Liver (tissue), 9 donors: ENCODE measurements around the gene ZNHIT2. TPM values are rescaled to one million over a fixed set of nuclear protein-coding genes. Genes with fewer than 3 reads are reported as not detected.

Experiments used
- DNase-seq: peaks from one replicate; pipeline ENCODE4 v3.0.0-alpha.2; 2017; ENCODE audit warnings: low spot score
- H3K27ac ChIP-seq, 2 donors: one replicate each; pipeline ENCODE4 v1.7.0; 2013; ENCODE audit warnings: inconsistent platforms in 2 of 2, low read length in 2 of 2, control low read depth in 1 of 2, low read depth in 1 of 2, mild to moderate bottlenecking in 1 of 2
- H3K27me3 ChIP-seq, 4 donors: one replicate each; pipeline versions ENCODE4 v1.6.1 to v1.7.0; 2013; ENCODE audit warnings: low read length in 3 of 4, inconsistent platforms in 1 of 4, mild to moderate bottlenecking in 1 of 4, moderate library complexity in 1 of 4; ENCODE audit not compliant: control insufficient read depth in 4 of 4, insufficient read depth in 4 of 4
- H3K36me3 ChIP-seq, 4 donors: one replicate each; pipeline versions ENCODE4 v1.6.1 to v1.7.0; 2013; ENCODE audit warnings: low read length in 3 of 4, mild to moderate bottlenecking in 3 of 4, low read depth in 1 of 4, moderate library complexity in 1 of 4; ENCODE audit not compliant: control insufficient read depth in 4 of 4, insufficient read depth in 3 of 4
- H3K4me1 ChIP-seq, 4 donors: one replicate each; pipeline versions ENCODE4 v1.6.1 to v1.7.0; 2013; ENCODE audit warnings: low read length in 3 of 4, mild to moderate bottlenecking in 3 of 4, moderate library complexity in 1 of 4; ENCODE audit not compliant: control insufficient read depth in 4 of 4, insufficient read depth in 4 of 4
- H3K4me3 ChIP-seq, 3 donors: one replicate each; pipeline versions ENCODE4 v1.6.1 to v1.7.0; 2013; ENCODE audit warnings: low read length in 3 of 3, control low read depth in 1 of 3, low read depth in 1 of 3, mild to moderate bottlenecking in 1 of 3
- H3K9ac ChIP-seq, 2 donors: one replicate each; pipeline ENCODE4 v1.7.0; 2013; ENCODE audit warnings: low read length in 2 of 2, mild to moderate bottlenecking in 2 of 2, moderate library complexity in 2 of 2, control low read depth in 1 of 2, low read depth in 1 of 2
- H3K9me3 ChIP-seq, 4 donors: one replicate each; pipeline versions ENCODE4 v1.6.1 to v1.7.0; 2013; ENCODE audit warnings: low read length in 3 of 4; ENCODE audit not compliant: control insufficient read depth in 4 of 4
- FOXA1 ChIP-seq: IDR thresholded peaks from 2 replicates; pipeline ENCODE4 v1.6.1; 2016; ENCODE audit warnings: antibody characterized with exemption
- GABPA ChIP-seq, 2 donors: IDR thresholded peaks in 1 of 2; conservative IDR thresholded peaks in 1 of 2; 2 replicates each; pipeline ENCODE4 v1.6.1; 2016; ENCODE audit warnings: antibody characterized with exemption in 2 of 2, mild to moderate bottlenecking in 1 of 2, moderate library complexity in 1 of 2
- RAD21 ChIP-seq, 2 donors: IDR thresholded peaks; 2 replicates each; pipeline ENCODE4 v1.6.1; 2016; ENCODE audit warnings: antibody characterized with exemption in 2 of 2, mild to moderate bottlenecking in 2 of 2
- RXRA ChIP-seq, 2 donors: IDR thresholded peaks; 2 replicates each; pipeline ENCODE4 v1.6.1; 2017 to 2018; ENCODE audit warnings: antibody characterized with exemption in 2 of 2, mild to moderate bottlenecking in 1 of 2
- SP1 ChIP-seq: IDR thresholded peaks from 2 replicates; pipeline ENCODE4 v1.6.1; 2018; ENCODE audit warnings: antibody characterized with exemption, mild to moderate bottlenecking
- TAF1 ChIP-seq: conservative IDR thresholded peaks from 2 replicates; pipeline ENCODE4 v1.6.1; 2016; ENCODE audit warnings: antibody characterized with exemption, mild to moderate bottlenecking
- WGBS: extraction: QIAGEN DNeasy Blood & Tissue Kit; methylation state at CpG from one replicate; pipeline ENCODE4 v1.1.7; 2013; 5-methylcytosine and 5-hydroxymethylcytosine counted together
- polyA plus RNA-seq, 2 donors: library from polyadenylated mRNA; stranded (reverse) in 1 of 2; unstranded in 1 of 2; fragments of 200-250 nt in 1 of 2; fragments of >200 nt in 1 of 2; fragmentation: Nextera tagmentation in 1 of 2; extraction: Ambion mirVana in 1 of 2; gene quantifications; one replicate each; pipeline versions ENCODE4 v1.2.1 to v1.2.3, GENCODE V29; 2013 to 2015
- total RNA-seq, 2 donors: library from RNA; depleted of rRNA; stranded (reverse); fragments of >200 nt; gene quantifications; one replicate each; pipeline ENCODE4 v1.2.3, GENCODE V29; 2014
- TF ChIP-seq, protein P1 (sequence below): IDR thresholded peaks from 2 replicates; pipeline ENCODE4 v1.6.1; 2016; ENCODE audit warnings: antibody characterized with exemption, mild to moderate bottlenecking
- TF ChIP-seq, protein P2 (sequence below): IDR thresholded peaks from 2 replicates; pipeline ENCODE4 v1.6.1; 2016; ENCODE audit warnings: antibody characterized with exemption
- TF ChIP-seq, protein P3 (sequence below): IDR thresholded peaks from 2 replicates; pipeline ENCODE4 v1.6.1; 2016; ENCODE audit warnings: antibody characterized with exemption
- donor health status: healthy.
- donor health status: healthy.
- donor health status: healthy.
- donor health status: healthy.
- donor health status: healthy.

ZNHIT2 gene
- total and polyA plus RNA-seq, 4 donors: 2.2 to 13.9 (median 6.1) TPM

DNA sequence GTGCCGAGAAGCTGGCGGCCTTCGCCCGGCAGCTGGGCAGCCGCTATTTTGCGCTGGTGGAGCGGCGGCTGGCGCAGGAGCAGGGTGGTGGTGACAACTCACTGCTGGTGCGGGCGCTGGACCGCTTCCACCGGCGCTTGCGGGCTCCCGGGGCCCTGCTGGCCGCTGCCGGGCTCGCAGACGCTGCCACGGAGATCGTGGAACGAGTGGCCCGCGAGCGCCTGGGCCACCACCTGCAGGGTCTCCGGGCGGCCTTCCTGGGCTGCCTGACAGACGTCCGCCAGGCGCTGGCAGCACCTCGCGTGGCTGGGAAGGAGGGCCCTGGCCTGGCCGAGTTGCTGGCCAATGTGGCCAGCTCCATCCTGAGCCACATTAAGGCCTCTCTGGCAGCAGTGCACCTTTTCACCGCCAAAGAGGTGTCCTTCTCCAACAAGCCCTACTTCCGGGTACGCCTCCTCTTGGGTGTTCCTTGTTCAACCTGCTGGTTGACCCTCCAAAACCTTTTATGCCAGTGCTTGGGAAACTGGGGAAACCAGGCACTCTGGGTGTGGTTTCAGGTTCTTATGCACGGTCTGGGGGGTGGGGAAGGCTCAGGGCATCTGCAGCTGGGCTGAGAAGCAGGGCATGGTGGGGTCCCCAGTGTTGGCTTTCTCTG lies 8.9 kb downstream of the ZNHIT2 start:
- no peak overlapping the region for H3K27ac ChIP-seq
- no peak overlapping the region for H3K9ac ChIP-seq
- no peaks in the 10 kb centered on the region for H3K27me3 ChIP-seq
- H3K36me3 ChIP-seq: peaks cover 3 to 13% (median 8%) of the 10 kb centered on the region in 4 donors
- peaks cover 15 to 39% (median 30%) of the 10 kb centered on the region in 4 donors for H3K4me1 ChIP-seq
- DNase-seq: no peak
- TF ChIP-seq, protein P1, sequence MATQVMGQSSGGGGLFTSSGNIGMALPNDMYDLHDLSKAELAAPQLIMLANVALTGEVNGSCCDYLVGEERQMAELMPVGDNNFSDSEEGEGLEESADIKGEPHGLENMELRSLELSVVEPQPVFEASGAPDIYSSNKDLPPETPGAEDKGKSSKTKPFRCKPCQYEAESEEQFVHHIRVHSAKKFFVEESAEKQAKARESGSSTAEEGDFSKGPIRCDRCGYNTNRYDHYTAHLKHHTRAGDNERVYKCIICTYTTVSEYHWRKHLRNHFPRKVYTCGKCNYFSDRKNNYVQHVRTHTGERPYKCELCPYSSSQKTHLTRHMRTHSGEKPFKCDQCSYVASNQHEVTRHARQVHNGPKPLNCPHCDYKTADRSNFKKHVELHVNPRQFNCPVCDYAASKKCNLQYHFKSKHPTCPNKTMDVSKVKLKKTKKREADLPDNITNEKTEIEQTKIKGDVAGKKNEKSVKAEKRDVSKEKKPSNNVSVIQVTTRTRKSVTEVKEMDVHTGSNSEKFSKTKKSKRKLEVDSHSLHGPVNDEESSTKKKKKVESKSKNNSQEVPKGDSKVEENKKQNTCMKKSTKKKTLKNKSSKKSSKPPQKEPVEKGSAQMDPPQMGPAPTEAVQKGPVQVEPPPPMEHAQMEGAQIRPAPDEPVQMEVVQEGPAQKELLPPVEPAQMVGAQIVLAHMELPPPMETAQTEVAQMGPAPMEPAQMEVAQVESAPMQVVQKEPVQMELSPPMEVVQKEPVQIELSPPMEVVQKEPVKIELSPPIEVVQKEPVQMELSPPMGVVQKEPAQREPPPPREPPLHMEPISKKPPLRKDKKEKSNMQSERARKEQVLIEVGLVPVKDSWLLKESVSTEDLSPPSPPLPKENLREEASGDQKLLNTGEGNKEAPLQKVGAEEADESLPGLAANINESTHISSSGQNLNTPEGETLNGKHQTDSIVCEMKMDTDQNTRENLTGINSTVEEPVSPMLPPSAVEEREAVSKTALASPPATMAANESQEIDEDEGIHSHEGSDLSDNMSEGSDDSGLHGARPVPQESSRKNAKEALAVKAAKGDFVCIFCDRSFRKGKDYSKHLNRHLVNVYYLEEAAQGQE: no peak
- no peak for TF ChIP-seq FOXA1
- TF ChIP-seq GABPA (IDR thresholded peaks at IDR 0.05 in 1 of 2, conservative IDR thresholded peaks at IDR 0.05 in 1 of 2): no peak
- no peak for TF ChIP-seq TAF1
- no peak for TF ChIP-seq SP1
- H3K9me3 ChIP-seq: no peaks in the 10 kb centered on the region
- no peak overlapping the region for H3K4me3 ChIP-seq
- WGBS: 96% methylated on average over 38 of the region's 38 CpGs

DNA sequence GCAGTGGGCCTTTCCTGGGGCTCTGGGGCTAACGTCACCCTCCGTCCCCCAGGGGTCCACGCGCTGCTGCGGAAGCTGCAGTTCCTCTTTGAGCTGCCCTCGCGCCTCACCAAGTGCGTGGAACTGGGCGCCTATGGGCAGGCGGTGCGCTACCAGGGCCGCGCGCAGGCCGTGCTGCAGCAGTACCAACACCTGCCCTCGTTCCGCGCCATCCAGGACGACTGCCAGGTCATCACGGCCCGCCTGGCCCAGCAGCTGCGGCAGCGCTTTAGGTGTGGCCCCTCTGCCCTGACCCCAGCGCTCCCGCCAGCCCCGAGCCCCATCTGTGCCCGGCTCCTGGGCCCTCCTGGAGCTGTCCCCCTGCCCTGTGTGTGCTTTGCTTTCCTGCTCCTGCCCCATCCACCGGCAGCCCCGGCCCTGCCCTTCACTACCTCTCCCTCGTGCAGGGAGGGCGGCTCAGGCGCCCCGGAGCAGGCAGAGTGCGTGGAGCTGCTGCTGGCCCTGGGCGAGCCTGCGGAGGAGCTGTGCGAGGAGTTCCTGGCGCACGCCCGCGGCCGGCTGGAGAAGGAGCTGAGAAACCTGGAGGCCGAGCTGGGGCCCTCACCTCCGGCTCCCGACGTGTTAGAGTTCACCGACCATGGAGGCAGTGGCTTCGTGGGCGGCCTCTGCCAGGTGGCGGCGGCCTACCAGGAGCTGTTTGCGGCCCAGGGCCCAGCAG lies 9.6 kb downstream of the ZNHIT2 start:
- H3K9ac ChIP-seq: no peak overlapping the region
- no peak overlapping the region for H3K27ac ChIP-seq
- TF ChIP-seq RXRA (IDR thresholded peaks at IDR 0.05) (no peak), TAF1 (no peak), RAD21 (IDR thresholded peaks at IDR 0.05) (no peak)
- TF ChIP-seq, protein P1: no peak
- TF ChIP-seq, protein P2, sequence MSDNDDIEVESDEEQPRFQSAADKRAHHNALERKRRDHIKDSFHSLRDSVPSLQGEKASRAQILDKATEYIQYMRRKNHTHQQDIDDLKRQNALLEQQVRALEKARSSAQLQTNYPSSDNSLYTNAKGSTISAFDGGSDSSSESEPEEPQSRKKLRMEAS: no peak
- TF ChIP-seq, protein P3, sequence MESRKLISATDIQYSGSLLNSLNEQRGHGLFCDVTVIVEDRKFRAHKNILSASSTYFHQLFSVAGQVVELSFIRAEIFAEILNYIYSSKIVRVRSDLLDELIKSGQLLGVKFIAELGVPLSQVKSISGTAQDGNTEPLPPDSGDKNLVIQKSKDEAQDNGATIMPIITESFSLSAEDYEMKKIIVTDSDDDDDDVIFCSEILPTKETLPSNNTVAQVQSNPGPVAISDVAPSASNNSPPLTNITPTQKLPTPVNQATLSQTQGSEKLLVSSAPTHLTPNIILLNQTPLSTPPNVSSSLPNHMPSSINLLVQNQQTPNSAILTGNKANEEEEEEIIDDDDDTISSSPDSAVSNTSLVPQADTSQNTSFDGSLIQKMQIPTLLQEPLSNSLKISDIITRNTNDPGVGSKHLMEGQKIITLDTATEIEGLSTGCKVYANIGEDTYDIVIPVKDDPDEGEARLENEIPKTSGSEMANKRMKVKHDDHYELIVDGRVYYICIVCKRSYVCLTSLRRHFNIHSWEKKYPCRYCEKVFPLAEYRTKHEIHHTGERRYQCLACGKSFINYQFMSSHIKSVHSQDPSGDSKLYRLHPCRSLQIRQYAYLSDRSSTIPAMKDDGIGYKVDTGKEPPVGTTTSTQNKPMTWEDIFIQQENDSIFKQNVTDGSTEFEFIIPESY: no peak
- H3K36me3 ChIP-seq: peaks cover 3 to 13% (median 8%) of the 10 kb centered on the region in 4 donors
- H3K27me3 ChIP-seq: no peaks in the 10 kb centered on the region
- 96% methylated on average over 52 of the region's 52 CpGs for WGBS
- no peak overlapping the region for H3K4me3 ChIP-seq
- no peaks in the 10 kb centered on the region for H3K9me3 ChIP-seq
- peaks cover 11 to 39% (median 26%) of the 10 kb centered on the region in 4 donors for H3K4me1 ChIP-seq
- DNase-seq: no peak
